Neural cell (in vitro differentiated cells): ENCODE results near the gene CCDC32.

Experiments used
- TF ChIP-seq, protein P1 (sequence below): IDR thresholded peaks from 2 replicates; pipeline ENCODE4 v1.6.1; 2012; ENCODE audit warnings: borderline replicate concordance
- TF ChIP-seq, protein P2 (sequence below): fragments of 450-650 bp; IDR thresholded peaks from 2 replicates; pipeline ENCODE4 v1.5.1; 2014; ENCODE audit warnings: antibody characterized with exemption, mild to moderate bottlenecking, moderate library complexity; ENCODE audit not compliant: poor library complexity, severe bottlenecking

DNA sequence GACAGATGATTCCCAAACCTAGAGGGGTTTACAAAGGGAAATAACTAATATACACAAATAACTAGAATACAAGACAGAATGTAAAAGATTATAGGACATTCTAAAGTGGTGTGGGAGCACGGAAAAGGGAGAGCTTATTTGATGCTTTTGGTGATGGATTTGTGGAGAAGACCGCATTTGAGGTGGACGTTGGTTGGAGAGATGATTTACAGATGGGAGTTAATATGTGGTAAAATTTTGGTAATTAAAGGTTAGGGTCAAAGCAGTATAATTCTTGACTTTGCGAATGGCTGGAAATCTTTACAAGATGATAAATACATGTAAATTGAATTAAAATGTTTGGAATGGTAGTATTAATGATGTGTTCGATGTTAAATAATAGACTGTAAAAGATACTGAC is 30.4 kb upstream of the CCDC32 start:
- TF ChIP-seq, protein P1, sequence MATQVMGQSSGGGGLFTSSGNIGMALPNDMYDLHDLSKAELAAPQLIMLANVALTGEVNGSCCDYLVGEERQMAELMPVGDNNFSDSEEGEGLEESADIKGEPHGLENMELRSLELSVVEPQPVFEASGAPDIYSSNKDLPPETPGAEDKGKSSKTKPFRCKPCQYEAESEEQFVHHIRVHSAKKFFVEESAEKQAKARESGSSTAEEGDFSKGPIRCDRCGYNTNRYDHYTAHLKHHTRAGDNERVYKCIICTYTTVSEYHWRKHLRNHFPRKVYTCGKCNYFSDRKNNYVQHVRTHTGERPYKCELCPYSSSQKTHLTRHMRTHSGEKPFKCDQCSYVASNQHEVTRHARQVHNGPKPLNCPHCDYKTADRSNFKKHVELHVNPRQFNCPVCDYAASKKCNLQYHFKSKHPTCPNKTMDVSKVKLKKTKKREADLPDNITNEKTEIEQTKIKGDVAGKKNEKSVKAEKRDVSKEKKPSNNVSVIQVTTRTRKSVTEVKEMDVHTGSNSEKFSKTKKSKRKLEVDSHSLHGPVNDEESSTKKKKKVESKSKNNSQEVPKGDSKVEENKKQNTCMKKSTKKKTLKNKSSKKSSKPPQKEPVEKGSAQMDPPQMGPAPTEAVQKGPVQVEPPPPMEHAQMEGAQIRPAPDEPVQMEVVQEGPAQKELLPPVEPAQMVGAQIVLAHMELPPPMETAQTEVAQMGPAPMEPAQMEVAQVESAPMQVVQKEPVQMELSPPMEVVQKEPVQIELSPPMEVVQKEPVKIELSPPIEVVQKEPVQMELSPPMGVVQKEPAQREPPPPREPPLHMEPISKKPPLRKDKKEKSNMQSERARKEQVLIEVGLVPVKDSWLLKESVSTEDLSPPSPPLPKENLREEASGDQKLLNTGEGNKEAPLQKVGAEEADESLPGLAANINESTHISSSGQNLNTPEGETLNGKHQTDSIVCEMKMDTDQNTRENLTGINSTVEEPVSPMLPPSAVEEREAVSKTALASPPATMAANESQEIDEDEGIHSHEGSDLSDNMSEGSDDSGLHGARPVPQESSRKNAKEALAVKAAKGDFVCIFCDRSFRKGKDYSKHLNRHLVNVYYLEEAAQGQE = no peak
- TF ChIP-seq, protein P2, sequence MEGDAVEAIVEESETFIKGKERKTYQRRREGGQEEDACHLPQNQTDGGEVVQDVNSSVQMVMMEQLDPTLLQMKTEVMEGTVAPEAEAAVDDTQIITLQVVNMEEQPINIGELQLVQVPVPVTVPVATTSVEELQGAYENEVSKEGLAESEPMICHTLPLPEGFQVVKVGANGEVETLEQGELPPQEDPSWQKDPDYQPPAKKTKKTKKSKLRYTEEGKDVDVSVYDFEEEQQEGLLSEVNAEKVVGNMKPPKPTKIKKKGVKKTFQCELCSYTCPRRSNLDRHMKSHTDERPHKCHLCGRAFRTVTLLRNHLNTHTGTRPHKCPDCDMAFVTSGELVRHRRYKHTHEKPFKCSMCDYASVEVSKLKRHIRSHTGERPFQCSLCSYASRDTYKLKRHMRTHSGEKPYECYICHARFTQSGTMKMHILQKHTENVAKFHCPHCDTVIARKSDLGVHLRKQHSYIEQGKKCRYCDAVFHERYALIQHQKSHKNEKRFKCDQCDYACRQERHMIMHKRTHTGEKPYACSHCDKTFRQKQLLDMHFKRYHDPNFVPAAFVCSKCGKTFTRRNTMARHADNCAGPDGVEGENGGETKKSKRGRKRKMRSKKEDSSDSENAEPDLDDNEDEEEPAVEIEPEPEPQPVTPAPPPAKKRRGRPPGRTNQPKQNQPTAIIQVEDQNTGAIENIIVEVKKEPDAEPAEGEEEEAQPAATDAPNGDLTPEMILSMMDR = no peak
